Activated CD8-positive, alpha-beta T cell treated with anti-CD3 and anti-CD28 coated beads, Interleukin-2, amount 10 ng/mL, durations not matched to agents 7 days and 5 days (primary cell): Measurements from ENCODE around the gene OLFML2B. TPM values are rescaled to one million over a fixed set of nuclear protein-coding genes. Genes with fewer than 3 reads are reported as not detected.
"Not testable (repeated sequence)": the region's sequence is repeated elsewhere in the genome, so short reads cannot be mapped to it uniquely, and the experiment has no call there.

Source experiments
- ATAC-seq: fragments of 150-1000 bp; cut with Tn5 transposase; one replicate; pipeline ENCODE4 v1.10.0; 2021; ENCODE audit warnings: moderate library complexity
- CTCF ChIA-PET: fragments of 350-600 bp; sonication (Branson Sonifier 250); formaldehyde crosslinking; loops from one replicate; lab custom pipeline; 2021; ENCODE audit warnings: antibody characterized with exemption; lab: Charles Lee
- POLR2A ChIA-PET: fragments of 350-600 bp; sonication (Branson Sonifier 250); formaldehyde crosslinking; loops from one replicate; lab custom pipeline; 2021; ENCODE audit warnings: antibody characterized with exemption; lab: Charles Lee
- DNase-seq: peaks from one replicate; pipeline ENCODE4 v3.0.0-alpha.2; 2020
- H3K27ac Mint-ChIP-seq: one replicate; pipeline ENCODE4 v1.8.0; 2021; ENCODE audit warnings: mild to moderate bottlenecking, mixed read lengths
- H3K27me3 Mint-ChIP-seq: one replicate; pipeline ENCODE4 v1.8.0; 2021; ENCODE audit warnings: low read depth, mixed read lengths
- H3K36me3 Mint-ChIP-seq: one replicate; pipeline ENCODE4 v1.8.0; 2021; ENCODE audit warnings: low read depth, mixed read lengths
- H3K4me1 Mint-ChIP-seq: one replicate; pipeline ENCODE4 v1.8.0; 2021; ENCODE audit warnings: low read depth, mixed read lengths
- H3K4me3 Mint-ChIP-seq: one replicate; pipeline ENCODE4 v1.8.0; 2021; ENCODE audit warnings: mild to moderate bottlenecking, mixed read lengths
- H3K9me3 Mint-ChIP-seq: one replicate; pipeline ENCODE4 v1.8.0; 2022; ENCODE audit warnings: mixed read lengths; ENCODE audit not compliant: insufficient read depth
- total RNA-seq, 2 experiments: library from RNA; stranded (reverse); gene quantifications; one replicate each; pipeline ENCODE4 v1.2.3, GENCODE V29; 2021

The OLFML2B gene
- total RNA-seq, 2 experiments from 2014 or later, result not detected

DNA sequence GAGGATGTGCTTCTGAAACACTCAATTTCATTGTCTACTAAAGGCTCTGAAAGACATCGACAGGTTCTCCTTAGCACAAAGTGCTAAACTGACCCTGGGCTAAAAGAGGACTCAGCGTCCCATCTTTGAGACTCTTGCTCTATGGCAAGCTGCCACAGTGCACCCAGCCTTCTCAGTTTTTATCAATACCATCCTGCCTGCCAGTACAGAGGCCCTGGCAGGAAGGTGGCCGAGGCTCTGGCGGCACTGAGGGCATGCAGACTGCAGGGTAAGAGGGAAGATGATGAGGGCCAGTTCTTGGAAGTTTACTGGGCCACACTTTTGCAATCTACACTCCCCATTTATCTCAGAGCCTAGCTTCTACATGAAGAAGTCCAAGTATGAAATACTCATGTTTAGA, 5.3 kb downstream of the OLFML2B start:
- Mint-ChIP-seq H3K4me1 (peaks cover 2% of the 10 kb centered on the region), H3K27ac (no peak overlapping the region), H3K9me3 (no peaks in the 10 kb centered on the region), H3K36me3 (no peaks in the 10 kb centered on the region), H3K4me3 (no peak overlapping the region), H3K27me3 (peaks cover 18% of the 10 kb centered on the region)
- no peak for ATAC-seq
- POLR2A ChIA-PET, result no interaction called here
- no peak for DNase-seq
- CTCF ChIA-PET, result interaction anchor here (0.9 to 2.1 kb wide), 3 partner anchors 19 to 226 kb away, joined by 3 to 7 read pairs (median 5); no protein-coding TSS in a partner anchor

GRCh38 chr1:162017791-162018190, 5.9 kb downstream of the OLFML2B start:
- ATAC-seq, H3K36me3 Mint-ChIP-seq, H3K27ac Mint-ChIP-seq, H3K4me3 Mint-ChIP-seq, H3K4me1 Mint-ChIP-seq, POLR2A ChIA-PET, H3K9me3 Mint-ChIP-seq, DNase-seq: not testable (repeated sequence)
- peaks cover 14% of the 10 kb centered on the region for H3K27me3 Mint-ChIP-seq
- CTCF ChIA-PET, result interaction anchor here (0.9 to 2.1 kb wide), 3 partner anchors 19 to 225 kb away, joined by 3 to 7 read pairs (median 5); no protein-coding TSS in a partner anchor

GRCh38 chr1:162016631-162017030, 7.0 kb downstream of the OLFML2B start:
- ChIA-PET CTCF (no interaction called here), POLR2A (no interaction called here)
- Mint-ChIP-seq H3K27ac (no peak overlapping the region), H3K36me3 (no peaks in the 10 kb centered on the region), H3K4me3 (no peak overlapping the region), H3K27me3 (peaks cover 6% of the 10 kb centered on the region), H3K4me1 (no peaks in the 10 kb centered on the region), H3K9me3 (no peaks in the 10 kb centered on the region)
- no peak for DNase-seq
- no peak for ATAC-seq

- ChIA-PET CTCF (interaction anchor here (1.3 kb wide), 1 partner anchor 222 kb away, joined by 5 read pairs; no protein-coding TSS in a partner anchor), POLR2A (no interaction called here)
- Mint-ChIP-seq H3K36me3 (no peaks in the 10 kb centered on the region), H3K9me3 (no peaks in the 10 kb centered on the region), H3K4me3 (no peak overlapping the region), H3K4me1 (no peaks in the 10 kb centered on the region), H3K27ac (no peak overlapping the region), H3K27me3 (peaks cover 3% of the 10 kb centered on the region)
- ATAC-seq (no peak), DNase-seq (no peak)
Measured at GRCh38 chr1:162015196-162015595, 8.5 kb downstream of the OLFML2B start.

- no peaks in the 10 kb centered on the region for H3K9me3 Mint-ChIP-seq
- CTCF ChIA-PET, result interaction anchor here (1.3 to 1.4 kb wide), 2 partner anchors 23 to 221 kb away, joined by 3 to 5 read pairs; no protein-coding TSS in a partner anchor
Measured at GRCh38 chr1:162014202-162014601, 9.5 kb downstream of the OLFML2B start.

GRCh38 chr1:162013289-162013688, 10.4 kb downstream of the OLFML2B start:
- CTCF ChIA-PET, result no interaction called here
- DNase-seq, result no peak

More at GRCh38 chr1:162014202-162014601, 9.5 kb downstream of the OLFML2B start:
- H3K36me3 Mint-ChIP-seq, result no peaks in the 10 kb centered on the region
- ATAC-seq (no peak), DNase-seq (no peak)
- H3K4me1 Mint-ChIP-seq, result no peaks in the 10 kb centered on the region
- no peak overlapping the region for H3K27ac Mint-ChIP-seq
- POLR2A ChIA-PET, result no interaction called here
- H3K27me3 Mint-ChIP-seq, result peaks cover 3% of the 10 kb centered on the region
- H3K4me3 Mint-ChIP-seq, result no peak overlapping the region

DNA sequence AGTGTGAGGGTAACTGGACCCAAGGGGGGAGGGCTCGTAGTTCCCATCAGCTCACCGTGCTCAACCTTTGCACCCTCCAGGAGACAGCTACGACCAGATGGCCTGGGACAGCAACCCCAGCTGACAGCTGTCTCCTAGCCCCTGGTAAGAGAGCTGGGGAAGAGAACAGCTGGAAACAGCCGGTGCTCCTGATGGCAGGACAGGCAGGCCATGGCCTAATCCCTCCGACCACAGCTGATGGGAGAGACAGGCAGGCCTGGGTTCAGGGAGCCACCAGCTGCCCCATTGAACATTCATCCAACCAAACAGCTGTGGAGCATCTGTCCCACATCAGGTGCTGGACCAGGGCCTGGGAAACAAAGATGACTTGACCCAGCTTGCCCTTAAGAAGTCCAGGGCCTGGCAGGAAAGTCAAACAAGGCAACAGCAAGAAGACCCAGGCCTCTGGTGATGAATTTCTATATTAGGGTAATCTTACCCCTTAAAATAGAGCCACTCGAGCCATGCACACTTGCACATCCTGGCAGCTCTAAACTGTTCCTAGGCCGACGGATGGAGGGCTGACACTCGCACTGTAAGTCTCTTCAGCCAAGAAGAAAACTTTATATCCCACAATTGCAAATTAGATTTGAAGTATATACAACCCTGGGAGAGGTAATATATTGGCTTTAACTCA, 12.2 kb downstream of the OLFML2B start:
- DNase-seq (no peak), ATAC-seq (no peak)
- ChIA-PET POLR2A (no interaction called here), CTCF (no interaction called here)
- Mint-ChIP-seq H3K9me3 (no peaks in the 10 kb centered on the region), H3K27ac (no peak overlapping the region), H3K4me1 (no peaks in the 10 kb centered on the region), H3K36me3 (no peaks in the 10 kb centered on the region), H3K4me3 (no peak overlapping the region), H3K27me3 (peaks cover 3% of the 10 kb centered on the region)

More at GRCh38 chr1:162013289-162013688, 10.4 kb downstream of the OLFML2B start:
- H3K4me1 Mint-ChIP-seq, result no peaks in the 10 kb centered on the region
- POLR2A ChIA-PET, result no interaction called here
- H3K4me3 Mint-ChIP-seq, result no peak overlapping the region
- no peak for ATAC-seq
- peaks cover 3% of the 10 kb centered on the region for H3K27me3 Mint-ChIP-seq
- no peaks in the 10 kb centered on the region for H3K36me3 Mint-ChIP-seq
- no peak overlapping the region for H3K27ac Mint-ChIP-seq
- H3K9me3 Mint-ChIP-seq, result no peaks in the 10 kb centered on the region

- no peak for DNase-seq
Measured at GRCh38 chr1:162010175-162010506, 13.5 kb downstream of the OLFML2B start.

DNA sequence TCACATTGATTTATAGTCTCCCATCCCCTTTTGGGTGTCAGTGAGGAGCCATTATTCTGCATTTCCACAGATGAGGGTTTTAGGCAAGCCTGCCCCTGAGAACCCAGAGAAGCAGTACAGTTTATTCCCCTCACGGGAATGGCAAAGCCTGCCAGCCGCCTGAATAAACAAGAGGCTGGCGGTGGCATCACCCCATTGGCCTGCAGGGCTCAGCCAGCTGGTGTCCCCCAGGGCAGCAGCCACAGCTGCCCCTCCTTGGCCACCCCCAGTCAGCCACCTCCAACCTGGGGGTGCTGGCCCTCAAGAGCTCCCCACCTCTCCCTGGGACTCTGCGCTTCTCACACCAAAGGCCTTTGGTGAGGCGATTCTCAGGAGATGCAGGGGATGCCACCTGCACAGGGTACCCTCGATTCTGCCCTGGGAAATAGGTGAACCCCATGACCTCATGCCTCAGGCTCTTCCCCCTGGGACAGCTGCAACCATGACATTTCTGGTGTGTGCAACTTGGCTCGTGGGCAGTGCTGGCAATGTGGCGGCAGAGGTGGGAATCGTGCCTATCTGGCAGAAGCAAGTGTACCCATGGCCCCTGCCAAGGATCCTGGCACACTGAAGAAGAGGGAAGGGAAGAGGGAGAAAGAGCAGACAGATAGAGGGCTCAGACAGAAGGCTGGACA, 14.0 kb downstream of the OLFML2B start:
- H3K27me3 Mint-ChIP-seq, result peaks cover 3% of the 10 kb centered on the region
- no peak overlapping the region for H3K27ac Mint-ChIP-seq
- no peaks in the 10 kb centered on the region for H3K36me3 Mint-ChIP-seq
- ChIA-PET POLR2A (no interaction called here), CTCF (interaction anchor here (1.7 kb wide), 1 partner anchor 28 kb away, joined by 4 read pairs; no protein-coding TSS in a partner anchor)
- no peak overlapping the region for H3K4me3 Mint-ChIP-seq
- H3K9me3 Mint-ChIP-seq, result no peaks in the 10 kb centered on the region
- DNase-seq (no peak), ATAC-seq (no peak)
- H3K4me1 Mint-ChIP-seq, result no peaks in the 10 kb centered on the region

More at GRCh38 chr1:162010175-162010506, 13.5 kb downstream of the OLFML2B start:
- Mint-ChIP-seq H3K4me3 (no peak overlapping the region), H3K27me3 (peaks cover 3% of the 10 kb centered on the region), H3K27ac (no peak overlapping the region), H3K9me3 (no peaks in the 10 kb centered on the region), H3K36me3 (no peaks in the 10 kb centered on the region), H3K4me1 (no peaks in the 10 kb centered on the region)
- ChIA-PET CTCF (no interaction called here), POLR2A (no interaction called here)
- ATAC-seq, result no peak

DNA sequence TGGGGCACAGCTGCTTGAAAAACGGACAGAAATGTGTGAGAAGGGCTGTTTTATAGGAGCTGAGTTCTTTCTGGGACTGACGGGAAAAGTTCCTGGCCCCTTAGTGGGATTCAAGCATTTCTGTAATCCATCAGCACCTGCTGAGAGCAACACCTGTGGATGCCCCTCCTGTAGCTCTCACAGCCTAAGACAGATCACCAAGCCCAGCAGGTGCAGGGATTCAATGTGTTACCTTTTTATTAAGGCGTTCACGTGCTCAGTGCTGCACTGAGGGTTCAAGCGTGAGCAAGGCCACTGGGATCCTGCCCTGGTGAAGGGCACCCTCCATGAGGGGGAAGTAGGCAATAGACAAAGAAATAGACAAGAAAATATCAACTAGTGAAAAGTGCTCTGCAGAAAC, 14.9 kb downstream of the OLFML2B start:
- Mint-ChIP-seq H3K27me3 (no peaks in the 10 kb centered on the region), H3K9me3 (no peaks in the 10 kb centered on the region), H3K27ac (no peak overlapping the region), H3K36me3 (no peaks in the 10 kb centered on the region), H3K4me1 (no peaks in the 10 kb centered on the region), H3K4me3 (no peak overlapping the region)
- CTCF ChIA-PET, result interaction anchor here (1.7 kb wide), 1 partner anchor 28 kb away, joined by 4 read pairs; no protein-coding TSS in a partner anchor
- ATAC-seq (no peak), DNase-seq (no peak)
- POLR2A ChIA-PET, result no interaction called here

- DNase-seq (no peak), ATAC-seq (no peak)
- Mint-ChIP-seq H3K36me3 (no peaks in the 10 kb centered on the region), H3K27ac (no peak overlapping the region), H3K9me3 (no peaks in the 10 kb centered on the region), H3K4me3 (no peak overlapping the region), H3K27me3 (no peaks in the 10 kb centered on the region), H3K4me1 (no peaks in the 10 kb centered on the region)
- ChIA-PET POLR2A (no interaction called here), CTCF (interaction anchor here (1.3 kb wide), 1 partner anchor 215 kb away, joined by 3 read pairs; no protein-coding TSS in a partner anchor)
Measured at GRCh38 chr1:162007466-162007865, 16.2 kb downstream of the OLFML2B start.

DNA sequence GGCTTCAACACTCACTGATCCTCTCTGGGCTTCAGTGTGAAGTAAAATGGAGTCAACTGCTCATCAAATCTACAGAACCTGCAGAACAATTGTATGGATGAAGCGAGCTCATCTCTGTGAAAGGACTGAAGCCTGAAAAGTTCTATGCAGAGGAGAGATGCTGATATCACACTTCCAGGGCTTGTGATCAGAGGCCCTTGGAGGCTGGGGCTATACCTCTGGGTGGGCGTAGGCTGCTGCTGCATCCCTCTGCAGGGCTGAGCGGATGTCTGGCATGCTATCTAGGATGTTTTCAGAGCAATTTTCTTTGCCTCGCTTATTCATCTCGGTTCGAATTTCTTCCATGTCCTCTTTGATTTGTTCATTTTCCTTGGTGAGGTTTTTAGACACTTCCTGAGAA, 17.6 kb downstream of the OLFML2B start:
- no peaks in the 10 kb centered on the region for H3K9me3 Mint-ChIP-seq
- no peak overlapping the region for H3K27ac Mint-ChIP-seq
- ATAC-seq (no peak), DNase-seq (no peak)
- CTCF ChIA-PET, result no interaction called here
- H3K36me3 Mint-ChIP-seq, result no peaks in the 10 kb centered on the region
- H3K27me3 Mint-ChIP-seq, result no peaks in the 10 kb centered on the region
- no peak overlapping the region for H3K4me3 Mint-ChIP-seq
- POLR2A ChIA-PET, result no interaction called here
- H3K4me1 Mint-ChIP-seq, result no peaks in the 10 kb centered on the region
